ENCODE results near the gene CCDC192.

DNA sequence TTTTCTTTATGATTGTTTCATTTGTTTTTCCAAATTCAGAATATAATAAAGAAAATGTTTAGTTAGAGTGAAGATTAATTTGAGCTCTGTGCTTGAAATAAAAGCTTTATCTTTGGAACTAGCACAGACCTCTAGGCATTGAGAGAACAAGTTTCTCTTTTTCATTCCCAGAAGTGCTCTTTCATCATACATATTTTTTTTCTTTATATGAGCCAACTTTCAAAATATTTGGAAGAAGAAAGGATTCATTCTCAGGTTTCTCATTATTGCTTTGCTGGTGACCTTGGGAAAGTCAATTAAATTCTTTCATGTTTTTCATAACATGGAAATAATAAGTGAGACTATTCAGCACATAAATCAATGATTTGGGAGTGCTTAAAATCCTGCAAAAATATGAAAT, 37.5 kb upstream of the CCDC192 start:
- TF ChIP-seq CTCF (IDR thresholded peaks at IDR 0.05; ENCODE audit: low read depth, low read length) (no peak), POLR2A (IDR thresholded peaks at IDR 0.05; ENCODE audit: extremely low read depth, insufficient read length) (no peak), MYC (IDR thresholded peaks at IDR 0.05; ENCODE audit: low read depth, low read length) (no peak)
- TF ChIP-seq, protein P1, sequence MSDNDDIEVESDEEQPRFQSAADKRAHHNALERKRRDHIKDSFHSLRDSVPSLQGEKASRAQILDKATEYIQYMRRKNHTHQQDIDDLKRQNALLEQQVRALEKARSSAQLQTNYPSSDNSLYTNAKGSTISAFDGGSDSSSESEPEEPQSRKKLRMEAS (IDR thresholded peaks at IDR 0.05; ENCODE audit: low read depth, low read length): no peak
